SU-DHL-6 (cell line): ENCODE data around the gene KIF3C.

Source experiments
- EZH2phosphoT487 ChIP-seq: fragments of 200-600 bp; sonication (generic), shearing (Covaris generic); conservative IDR thresholded peaks from 2 replicates; pipeline ENCODE4 v1.6.1; 2018; ENCODE audit warnings: mild to moderate bottlenecking, antibody characterized with exemption, low read length, moderate library complexity, mixed read lengths
- TF ChIP-seq, protein P1 (sequence below): fragments of 200-600 bp; sonication (generic); IDR thresholded peaks from one replicate; pipeline ENCODE4 v1.5.1; 2017; ENCODE audit warnings: antibody characterized with exemption, mild to moderate bottlenecking, low read length, moderate library complexity; ENCODE audit not compliant: insufficient read depth, poor library complexity, severe bottlenecking

DNA sequence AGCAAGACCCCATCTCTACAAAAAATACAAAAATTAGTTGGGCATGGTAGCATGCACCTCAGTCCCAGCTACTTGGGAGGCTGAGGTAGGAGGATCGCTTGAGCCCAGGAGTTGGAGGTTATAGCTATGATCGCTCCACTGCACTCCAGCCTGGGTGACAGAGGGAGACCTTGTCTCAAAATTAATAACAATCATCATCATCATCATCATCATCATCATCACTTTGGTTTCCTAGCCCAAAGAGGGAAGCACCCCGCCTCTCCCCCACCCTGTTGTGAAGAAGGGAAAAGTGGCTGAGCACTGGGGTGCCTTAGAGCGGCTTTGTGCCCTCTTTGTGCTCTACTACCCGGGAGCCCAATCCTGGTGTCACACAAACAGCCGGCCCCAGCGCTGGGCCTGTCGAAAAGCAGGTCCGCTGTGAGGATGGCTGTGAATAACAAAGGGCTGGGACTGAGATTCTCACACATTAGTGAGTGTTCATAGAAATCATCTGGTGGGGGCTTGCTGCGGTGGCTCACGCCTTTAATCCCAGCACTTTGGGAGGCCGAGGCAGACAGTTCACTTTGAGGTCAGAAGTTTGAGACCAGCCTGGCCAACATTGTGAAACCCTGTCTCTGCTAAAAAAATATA, 61.4 kb downstream of the KIF3C start:
- no peak for TF ChIP-seq EZH2phosphoT487
- TF ChIP-seq, protein P1, sequence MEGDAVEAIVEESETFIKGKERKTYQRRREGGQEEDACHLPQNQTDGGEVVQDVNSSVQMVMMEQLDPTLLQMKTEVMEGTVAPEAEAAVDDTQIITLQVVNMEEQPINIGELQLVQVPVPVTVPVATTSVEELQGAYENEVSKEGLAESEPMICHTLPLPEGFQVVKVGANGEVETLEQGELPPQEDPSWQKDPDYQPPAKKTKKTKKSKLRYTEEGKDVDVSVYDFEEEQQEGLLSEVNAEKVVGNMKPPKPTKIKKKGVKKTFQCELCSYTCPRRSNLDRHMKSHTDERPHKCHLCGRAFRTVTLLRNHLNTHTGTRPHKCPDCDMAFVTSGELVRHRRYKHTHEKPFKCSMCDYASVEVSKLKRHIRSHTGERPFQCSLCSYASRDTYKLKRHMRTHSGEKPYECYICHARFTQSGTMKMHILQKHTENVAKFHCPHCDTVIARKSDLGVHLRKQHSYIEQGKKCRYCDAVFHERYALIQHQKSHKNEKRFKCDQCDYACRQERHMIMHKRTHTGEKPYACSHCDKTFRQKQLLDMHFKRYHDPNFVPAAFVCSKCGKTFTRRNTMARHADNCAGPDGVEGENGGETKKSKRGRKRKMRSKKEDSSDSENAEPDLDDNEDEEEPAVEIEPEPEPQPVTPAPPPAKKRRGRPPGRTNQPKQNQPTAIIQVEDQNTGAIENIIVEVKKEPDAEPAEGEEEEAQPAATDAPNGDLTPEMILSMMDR = no peak
